GM12874 (cell line): ENCODE results near the gene FLNC.

Source experiments
- CTCF ChIP-seq: IDR thresholded peaks from 2 replicates; pipeline ENCODE4 v1.5.1; 2011; ENCODE audit warnings: low read depth, mild to moderate bottlenecking, control low read depth, low read length, moderate library complexity; ENCODE audit not compliant: insufficient read depth

Gene FLNC

GRCh38 chr7:128847721-128848211, 17.6 kb downstream of the FLNC start:
- no peak for TF ChIP-seq CTCF

- TF ChIP-seq CTCF, result no peak
Observed at GRCh38 chr7:128848289-128849155, 18.3 kb downstream of the FLNC start.

GRCh38 chr7:128849156-128849515, 18.9 kb downstream of the FLNC start:
- no peak for TF ChIP-seq CTCF

GRCh38 chr7:128849804-128850490, 19.7 kb downstream of the FLNC start:
- TF ChIP-seq CTCF, result no peak

- no peak for TF ChIP-seq CTCF
Observed at GRCh38 chr7:128852537-128853254, 22.5 kb downstream of the FLNC start.

GRCh38 chr7:128853799-128854198, 23.6 kb downstream of the FLNC start:
- TF ChIP-seq CTCF, result no peak

GRCh38 chr7:128854396-128854795, 24.2 kb downstream of the FLNC start:
- no peak for TF ChIP-seq CTCF
